HG02885 (cell line): Measurements from ENCODE around the gene HTR1D.
A peak's percentile ranks its signal among the peaks of the same experiment; 100 is the strongest.

Experiments used
- ATAC-seq: cut with Tn5 transposase; IDR thresholded peaks from one replicate; pipeline ENCODE4 v1.9.1; 2021; ENCODE audit warnings: mild to moderate bottlenecking; ENCODE audit not compliant: unreplicated experiment, poor library complexity

Gene HTR1D

GRCh38 chr1:23187637-23188036, 29.7 kb downstream of the HTR1D start:
- ATAC-seq = no peak

- no peak for ATAC-seq
Observed at GRCh38 chr1:23185381-23185780, 31.9 kb downstream of the HTR1D start.

- ATAC-seq = no peak
Observed at GRCh38 chr1:23184212-23184934, 32.9 kb downstream of the HTR1D start.

GRCh38 chr1:23179862-23180261, 37.4 kb downstream of the HTR1D start:
- ATAC-seq = no peak

GRCh38 chr1:23178950-23179349, 38.4 kb downstream of the HTR1D start:
- ATAC-seq = no peak

GRCh38 chr1:23178414-23178813, 38.9 kb downstream of the HTR1D start:
- no peak for ATAC-seq

GRCh38 chr1:23177438-23178380, 39.6 kb downstream of the HTR1D start:
- peak; percentile 61 for ATAC-seq

GRCh38 chr1:23177031-23177430, 40.3 kb downstream of the HTR1D start:
- ATAC-seq = no peak

- ATAC-seq = no peak
Observed at GRCh38 chr1:23174426-23175110, 42.7 kb downstream of the HTR1D start.

GRCh38 chr1:23171181-23171755, 46.0 kb downstream of the HTR1D start:
- no peak for ATAC-seq

- no peak for ATAC-seq
Observed at GRCh38 chr1:23169727-23170335, 47.5 kb downstream of the HTR1D start.

- no peak for ATAC-seq
Observed at GRCh38 chr1:23169195-23169575, 48.1 kb downstream of the HTR1D start.

- peak; percentile 73 for ATAC-seq
Observed at GRCh38 chr1:23168445-23169194, 48.7 kb downstream of the HTR1D start, which contains the start of gene LUZP1. Gene LUZP1 (minus strand): TSS chr1:23168856.

- ATAC-seq = peak; percentile 44
Observed at GRCh38 chr1:23168079-23168444, 49.2 kb downstream of the HTR1D start.

- peak; percentile 35 for ATAC-seq
Observed at GRCh38 chr1:23167353-23168078, 49.8 kb downstream of the HTR1D start.

GRCh38 chr1:23166854-23167253, 50.4 kb downstream of the HTR1D start:
- ATAC-seq = no peak

- ATAC-seq = no peak
Observed at GRCh38 chr1:23163395-23163794, 53.9 kb downstream of the HTR1D start.

- no peak for ATAC-seq
Observed at GRCh38 chr1:23159963-23160877, 57.1 kb downstream of the HTR1D start.
